GM21515 (cell line): ENCODE measurements around the gene GFAP.

Experiments used
- ATAC-seq: cut with Tn5 transposase; IDR thresholded peaks from one replicate; pipeline ENCODE4 v1.9.1; 2021; ENCODE audit not compliant: unreplicated experiment

Gene GFAP

DNA sequence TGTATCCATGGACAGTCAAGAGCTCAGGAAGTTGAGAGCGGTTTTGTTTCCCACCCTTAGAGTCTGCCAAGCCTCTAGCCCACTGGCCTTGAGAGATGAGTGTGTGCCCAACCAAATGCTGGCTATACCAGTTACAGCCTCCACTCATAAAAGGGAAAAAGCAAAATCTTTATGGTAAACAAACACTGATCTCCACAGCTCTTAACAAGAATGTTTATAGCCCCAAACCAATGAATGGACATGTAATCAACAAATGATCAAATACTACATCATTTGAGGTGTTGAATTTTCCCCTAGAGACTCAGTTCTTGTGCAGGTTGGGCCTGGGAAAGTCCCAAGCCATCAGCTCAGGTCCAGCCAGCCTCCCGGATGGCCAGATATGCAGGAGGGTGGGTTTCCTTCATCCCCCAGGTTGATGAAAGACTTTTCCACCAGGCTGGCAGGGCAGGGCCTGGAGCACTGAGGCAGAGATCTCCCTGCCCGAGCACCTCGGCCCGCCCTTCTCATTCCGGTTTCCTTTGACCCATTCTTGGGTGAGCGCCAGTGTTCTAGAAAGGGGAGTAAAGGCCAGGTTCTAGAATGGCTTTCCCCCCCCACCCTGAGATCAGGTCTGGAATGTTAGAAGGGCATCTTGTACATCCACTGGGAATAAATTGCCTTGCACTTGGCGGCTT is 12.2 kb downstream of the GFAP start:
- no peak for ATAC-seq

DNA sequence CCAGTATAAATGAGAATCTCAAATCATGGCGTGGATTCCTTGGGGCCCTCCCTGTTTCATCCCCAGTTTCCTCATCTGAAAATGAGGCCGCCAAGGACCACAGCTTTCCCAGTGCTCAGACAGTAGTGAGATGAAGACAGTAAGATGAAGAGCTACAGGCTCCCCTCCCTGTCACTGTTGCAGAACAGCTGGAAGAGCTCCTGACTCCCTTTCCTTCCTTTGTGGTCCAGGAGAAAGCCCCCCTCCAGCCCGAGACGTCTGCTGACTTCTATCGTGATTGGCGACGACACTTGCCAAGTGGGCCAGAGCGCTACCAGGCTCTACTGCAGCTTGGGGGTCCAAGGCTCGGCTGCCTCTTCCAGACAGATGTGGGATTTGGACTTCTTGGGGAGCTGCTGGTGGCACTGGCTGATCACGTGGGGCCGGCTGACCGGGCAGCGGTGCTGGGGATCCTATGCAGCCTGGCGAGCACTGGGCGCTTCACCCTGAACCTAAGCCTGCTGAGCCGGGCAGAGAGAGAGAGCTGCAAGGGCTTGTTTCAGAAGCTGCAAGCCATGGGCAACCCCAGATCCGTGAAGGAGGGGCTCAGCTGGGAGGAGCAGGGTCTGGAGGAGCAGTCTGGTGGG is 13.1 kb downstream of the GFAP start:
- no peak for ATAC-seq

DNA sequence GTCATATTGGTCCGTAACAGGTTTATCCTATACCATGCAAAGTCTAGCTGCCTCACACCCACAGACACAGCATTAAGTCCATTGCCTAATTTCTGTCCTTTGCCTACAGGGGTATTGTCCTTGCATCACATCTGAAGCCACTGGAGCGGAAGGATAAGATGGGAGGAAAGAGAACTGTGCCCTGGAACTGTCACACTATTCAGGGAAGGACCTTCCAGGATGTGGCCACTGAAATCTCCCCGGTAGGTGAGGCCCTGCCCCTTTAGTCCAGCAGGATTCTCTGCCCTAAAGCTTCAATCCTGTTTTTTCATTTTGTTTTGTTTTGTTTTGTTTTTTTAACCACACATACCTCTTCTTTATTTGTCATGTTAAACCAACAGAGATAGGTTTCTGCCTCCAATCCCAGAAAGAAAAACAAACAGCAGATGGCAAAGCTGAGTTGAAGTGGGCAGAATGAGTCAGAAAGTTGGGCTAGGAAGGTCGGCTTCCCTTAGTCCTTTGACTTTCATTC is 13.8 kb downstream of the GFAP start:
- no peak for ATAC-seq

DNA sequence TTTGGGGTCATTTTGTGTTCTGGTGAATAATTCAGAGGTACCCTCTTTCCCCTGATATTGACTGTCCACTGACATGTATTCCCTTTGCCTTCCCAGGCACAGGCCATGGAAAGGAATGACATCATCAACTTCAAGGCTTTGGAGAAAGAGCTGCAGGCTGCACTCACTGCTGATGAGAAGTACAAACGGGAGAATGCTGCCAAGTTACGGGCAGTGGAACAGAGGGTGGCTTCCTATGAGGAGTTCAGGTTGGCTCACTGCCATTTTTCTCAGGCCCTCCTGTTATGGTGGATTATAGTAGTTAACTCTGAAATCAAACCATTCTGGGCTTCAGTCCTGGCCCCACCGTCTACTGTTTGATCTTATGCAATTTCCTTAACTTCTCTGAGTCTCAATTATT is 14.4 kb downstream of the GFAP start:
- ATAC-seq = no peak

DNA sequence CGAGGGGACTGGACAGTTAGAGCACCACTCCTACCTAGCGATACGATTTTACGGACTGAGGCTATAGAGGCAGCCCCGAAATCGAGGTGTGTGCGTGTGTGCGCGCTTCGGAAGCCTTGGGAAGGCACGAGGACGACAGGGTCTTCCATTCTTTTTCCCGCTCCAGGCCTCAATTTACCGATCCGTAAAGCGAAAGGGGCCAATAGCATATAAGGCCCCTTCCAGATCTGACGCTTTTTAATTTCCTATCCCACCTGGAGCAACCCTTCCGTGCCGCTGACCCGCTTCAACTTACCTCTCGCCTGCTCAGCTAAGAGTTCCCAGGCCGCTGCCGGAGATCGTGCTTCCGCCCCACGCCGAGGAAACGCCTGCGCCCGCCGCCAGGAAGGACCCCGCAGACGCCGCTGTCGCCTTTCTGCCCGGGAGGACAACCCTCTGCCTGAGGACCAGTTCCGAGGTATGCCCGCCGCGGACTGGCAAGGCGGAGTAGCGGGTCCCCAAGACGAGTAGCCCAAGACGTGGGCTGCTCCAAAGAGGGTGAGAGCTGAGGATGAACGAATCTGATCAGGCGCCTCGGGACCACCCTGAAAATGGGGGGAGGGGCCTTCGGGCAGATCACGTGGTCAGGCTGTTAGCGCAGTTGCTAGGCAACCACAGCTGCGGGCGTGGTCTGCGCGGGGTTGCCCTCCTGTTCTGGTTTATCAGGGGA is 16.1 kb downstream of the GFAP start, which contains the start of gene EFTUD2:
Gene EFTUD2 (minus strand): TSS at position 372 of the 709 bp plus-strand sequence. CDS start 4,924 bp downstream, outside the sequence.
- ATAC-seq = peak; percentile 68

DNA sequence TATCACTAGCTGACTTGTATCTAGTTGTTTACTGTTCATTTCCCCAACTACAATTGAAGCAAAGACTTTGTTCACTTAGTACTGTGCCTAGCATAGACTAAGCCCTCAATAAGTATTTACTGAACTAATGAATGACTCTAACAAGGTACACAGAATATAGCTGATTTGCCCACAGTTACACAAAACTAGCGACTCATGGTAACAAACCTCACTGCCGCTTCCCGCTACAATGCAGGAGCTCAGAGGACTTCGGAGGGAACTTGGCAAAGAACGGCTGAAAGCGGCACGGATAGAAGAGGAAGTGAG is 16.6 kb downstream of the GFAP start:
- no peak for ATAC-seq

DNA sequence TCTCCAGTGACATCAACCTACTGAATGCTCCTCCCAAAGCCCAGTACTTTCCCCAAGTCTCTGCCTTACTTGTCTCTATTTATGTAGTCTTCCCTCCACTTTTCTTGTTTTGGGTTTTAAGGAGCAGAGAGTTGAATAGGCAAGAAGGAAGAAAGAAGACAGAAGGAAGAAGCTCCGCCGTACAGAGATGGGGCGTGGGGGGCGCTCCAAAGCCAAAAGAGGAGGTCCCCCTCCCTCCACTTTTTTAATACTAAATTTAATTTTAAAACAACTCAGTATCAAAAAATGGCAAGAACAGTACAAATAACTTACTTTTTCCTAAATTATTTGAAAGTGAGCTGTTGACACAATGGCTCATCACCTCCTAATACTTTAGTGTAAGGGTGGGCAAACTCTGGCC is 20.7 kb downstream of the GFAP start:
- ATAC-seq = no peak

DNA sequence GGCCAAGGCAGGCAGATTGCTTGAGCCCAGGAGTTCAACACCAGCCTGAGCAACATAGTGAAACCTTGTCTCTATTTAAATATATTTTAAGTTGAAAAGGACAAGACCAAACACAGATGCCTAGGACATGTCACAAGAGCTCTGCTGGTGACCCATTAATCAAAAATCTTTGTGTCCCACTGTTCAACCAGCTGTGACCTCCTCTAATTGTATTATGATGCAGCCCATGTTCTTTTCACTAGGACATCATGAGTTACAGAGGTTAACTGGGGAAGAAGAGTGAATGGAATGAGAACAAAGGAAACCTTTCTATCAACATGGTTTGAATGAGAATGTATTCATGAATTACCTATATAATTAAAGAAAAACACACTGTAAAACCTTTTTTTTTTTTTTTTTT is 23.1 kb downstream of the GFAP start:
- no peak for ATAC-seq

DNA sequence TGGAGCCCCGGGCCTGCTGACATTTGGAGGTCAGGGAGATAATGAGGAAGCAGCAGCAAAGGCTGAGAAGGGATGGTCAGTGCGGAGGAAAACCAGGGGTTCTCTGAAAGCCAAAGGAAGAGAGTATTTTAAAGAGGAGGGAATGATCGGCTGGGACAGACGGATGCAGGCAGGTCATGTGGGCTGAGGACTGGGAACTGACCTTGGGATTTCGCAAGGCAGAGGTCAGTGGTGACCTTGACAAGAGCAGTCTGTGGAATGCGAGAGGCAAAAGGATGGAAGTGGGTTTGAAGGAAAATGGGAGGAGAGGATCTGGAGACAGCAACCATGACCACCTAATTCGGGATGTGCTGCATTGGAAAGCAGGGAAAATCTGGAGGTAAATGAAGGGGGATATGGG is 26.3 kb downstream of the GFAP start:
- ATAC-seq = no peak

DNA sequence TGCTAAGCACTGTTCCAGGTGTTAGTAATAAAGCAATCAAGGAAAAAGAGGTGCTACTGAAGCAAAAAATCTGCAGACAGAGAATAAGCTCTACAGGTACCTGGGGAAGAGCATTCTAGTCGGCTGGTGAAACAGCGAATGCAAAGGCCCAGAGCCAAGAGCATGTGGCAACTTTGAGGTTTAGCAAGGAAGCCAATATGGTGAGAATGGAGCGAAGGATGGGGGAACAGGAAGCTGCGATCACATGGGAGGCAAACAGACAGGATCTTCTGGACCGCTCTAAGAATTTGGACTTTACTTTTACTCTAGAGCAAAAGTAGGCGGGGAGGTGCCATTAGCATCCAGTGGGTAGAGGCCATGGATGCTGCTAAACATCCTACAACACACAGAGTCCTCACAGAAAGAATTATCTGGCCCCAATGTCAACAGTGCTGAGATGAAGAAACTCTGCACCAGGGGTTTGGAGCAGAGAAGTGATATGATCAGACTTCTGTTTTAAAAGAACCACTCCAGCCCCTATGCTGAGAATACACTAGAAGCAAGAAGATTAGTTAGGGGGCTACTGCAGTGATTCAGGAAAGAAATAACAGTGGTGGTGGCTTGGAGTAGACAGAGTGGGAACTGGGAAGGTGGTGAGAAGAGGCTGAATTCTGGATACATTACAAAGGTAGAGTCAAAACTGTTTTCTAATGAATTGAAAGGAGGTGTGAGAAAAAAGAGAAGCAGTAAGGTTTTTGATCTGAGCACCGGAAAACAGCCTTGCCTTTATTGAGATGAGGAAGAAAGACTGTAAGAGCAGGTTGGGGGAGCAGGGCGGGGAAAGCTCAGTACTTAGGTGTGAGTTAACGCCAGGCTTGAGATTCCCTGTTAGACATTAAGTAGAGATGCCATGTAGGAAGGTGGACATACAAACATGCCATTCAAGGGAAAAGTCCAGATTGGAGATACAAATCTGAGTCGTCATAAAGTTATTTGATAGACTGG is 27.0 kb downstream of the GFAP start:
- no peak for ATAC-seq

DNA sequence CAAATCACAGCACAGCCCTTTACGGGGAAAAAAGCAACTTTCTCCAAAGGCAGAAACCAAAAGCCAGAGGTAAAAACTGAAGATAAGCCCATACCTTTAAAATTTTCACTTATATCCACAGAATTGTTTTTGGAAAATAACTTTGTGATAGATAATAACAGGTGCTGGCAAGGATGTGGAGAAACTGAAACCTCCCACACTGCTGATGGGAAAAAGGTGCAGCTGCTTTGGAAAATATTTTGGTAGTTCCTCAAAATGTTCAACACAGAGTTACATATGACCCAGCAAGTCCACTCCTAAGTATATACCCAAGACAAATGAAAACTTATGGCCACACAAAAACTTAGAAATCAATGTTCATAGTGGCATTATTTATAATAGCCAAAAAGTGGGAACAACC is 28.3 kb downstream of the GFAP start:
- ATAC-seq = no peak

DNA sequence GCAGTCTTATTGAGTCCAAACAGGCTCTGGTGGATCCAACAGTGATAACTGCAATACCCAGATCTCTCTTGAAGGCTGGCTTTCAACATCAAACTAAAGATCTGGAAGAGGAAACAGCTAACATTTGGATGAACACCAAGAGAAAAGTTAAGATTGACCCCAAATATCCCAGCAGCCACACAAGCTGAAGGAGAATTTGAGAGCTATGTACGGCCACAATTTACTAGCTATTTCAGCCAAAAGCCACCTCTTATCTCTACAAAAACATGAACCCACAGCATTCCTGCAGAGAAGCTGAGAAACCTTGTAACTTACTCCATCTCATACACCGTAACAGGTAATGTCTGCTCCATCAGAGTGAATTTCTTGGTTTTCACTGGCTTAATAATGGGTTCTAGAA is 30.4 kb downstream of the GFAP start:
- ATAC-seq = no peak

DNA sequence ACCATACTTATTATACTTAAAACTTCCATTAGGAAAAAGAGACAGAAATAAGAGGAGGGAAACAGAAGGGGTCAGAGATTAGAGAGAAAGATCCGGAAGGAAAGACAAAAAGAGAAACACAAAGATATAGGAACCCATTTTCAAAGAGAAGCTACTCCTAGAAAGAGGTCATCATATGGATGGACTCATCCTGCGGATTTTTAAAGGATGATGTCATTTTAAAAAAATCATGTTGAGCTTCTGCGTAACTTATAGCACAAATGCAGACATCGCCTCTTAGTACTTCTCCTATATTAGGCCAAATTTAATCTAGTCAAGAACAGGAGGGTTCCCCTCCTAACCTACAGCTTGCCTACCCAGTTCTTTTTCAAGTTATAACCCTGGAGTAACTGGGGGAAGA is 34.2 kb downstream of the GFAP start:
- ATAC-seq = no peak

DNA sequence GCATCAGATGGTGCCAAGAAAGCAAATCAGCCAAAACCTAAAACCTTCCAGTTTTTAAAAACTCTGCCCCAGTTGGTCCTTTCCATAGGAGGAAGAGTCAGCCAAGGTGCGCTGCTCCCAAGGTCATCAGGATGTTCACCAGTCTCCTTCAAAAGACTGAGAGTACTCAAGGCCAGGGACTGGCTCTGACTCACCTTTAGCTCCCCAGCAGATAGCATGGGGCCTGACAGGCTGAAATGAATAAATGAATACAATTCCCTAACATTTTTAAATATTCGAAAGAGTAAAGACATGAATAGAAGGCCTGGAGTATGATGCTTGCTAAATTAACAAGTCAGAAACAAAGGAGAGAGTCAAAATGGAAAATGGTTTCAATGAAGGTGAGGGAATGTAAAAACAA is 35.2 kb downstream of the GFAP start:
- ATAC-seq = no peak

DNA sequence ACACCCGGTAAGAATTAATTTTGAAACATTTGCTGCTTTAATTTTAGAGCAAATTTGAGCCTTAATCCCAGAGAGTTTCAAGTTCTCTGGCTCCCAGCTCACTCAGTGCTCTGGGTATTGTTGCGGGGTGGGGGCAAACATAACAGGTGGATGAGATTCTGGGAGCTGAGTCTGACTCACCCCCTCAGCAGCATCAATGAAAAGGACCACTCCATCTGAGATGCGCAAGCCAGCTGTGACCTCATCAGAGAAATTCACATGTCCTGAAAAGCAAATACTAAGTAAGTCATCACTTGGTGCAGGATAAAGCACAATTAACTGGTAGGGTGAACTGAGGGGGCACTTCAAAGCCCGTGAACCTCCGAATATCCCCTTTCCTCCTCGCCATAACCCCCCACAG is 35.9 kb downstream of the GFAP start:
- no peak for ATAC-seq

DNA sequence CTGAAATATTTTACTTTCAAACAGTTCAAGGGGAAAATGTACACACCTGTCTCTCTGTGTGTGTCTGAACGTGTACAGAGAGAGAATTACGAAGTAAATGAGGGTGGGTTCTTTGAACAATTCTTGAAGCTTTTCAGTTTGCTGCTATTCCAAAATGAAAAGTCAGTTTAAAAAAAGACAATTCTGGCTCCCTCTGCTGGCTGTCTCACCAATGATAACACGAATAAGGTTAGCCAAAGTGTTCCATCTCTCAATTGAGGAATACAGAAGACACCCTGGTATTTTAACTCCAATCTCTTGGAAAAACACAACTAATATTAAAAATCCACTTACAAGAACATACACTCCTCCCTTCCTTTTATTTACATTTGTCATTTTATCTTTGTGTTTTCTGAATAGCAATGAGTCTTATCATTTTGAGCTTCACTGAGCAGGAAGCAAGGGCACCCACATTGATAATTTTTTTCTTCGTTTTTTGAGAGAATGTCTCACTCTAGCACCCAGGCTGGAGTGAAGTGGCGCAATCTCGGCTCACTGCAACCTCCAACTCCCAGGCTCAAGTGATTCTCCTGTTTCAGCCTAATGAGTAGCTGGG is 36.6 kb downstream of the GFAP start:
- ATAC-seq = no peak

DNA sequence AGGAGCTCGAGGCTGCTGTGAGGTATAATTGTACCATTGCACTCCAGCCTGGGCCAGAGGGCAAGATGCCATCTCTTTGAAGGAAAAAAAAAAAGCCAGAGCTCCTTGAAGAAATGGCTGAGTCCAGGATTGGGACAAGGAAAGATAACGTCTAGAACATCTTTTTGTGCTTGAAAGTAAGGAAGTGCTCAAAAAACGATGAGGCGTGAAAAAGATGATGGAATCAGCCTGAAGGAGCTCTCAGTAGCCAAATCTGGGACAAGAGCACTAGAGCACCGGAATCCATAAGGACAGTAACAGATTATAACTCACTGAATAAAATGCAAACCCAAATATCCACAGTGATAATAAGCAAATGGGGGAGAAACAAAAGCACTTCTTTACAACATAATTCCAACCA is 38.2 kb downstream of the GFAP start:
- ATAC-seq = no peak

DNA sequence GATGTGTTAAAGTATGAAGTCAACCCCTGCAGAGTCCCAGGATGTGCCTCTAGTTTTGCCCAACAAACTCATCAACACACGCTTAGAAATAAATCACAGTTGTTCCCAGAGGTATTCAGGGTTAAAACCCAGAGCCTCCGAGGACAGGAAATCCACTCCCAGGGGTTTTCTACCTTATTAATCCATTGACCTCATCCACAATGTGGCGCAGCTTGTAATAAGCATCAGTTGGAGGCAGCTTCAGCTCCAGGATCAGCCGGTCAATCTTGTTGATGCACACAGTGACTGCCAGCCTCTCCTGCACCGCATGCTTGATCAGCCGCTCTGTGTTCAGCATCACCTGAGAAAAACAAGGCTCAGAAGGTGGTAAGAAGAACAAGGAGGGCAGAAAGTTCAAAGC is 39.5 kb downstream of the GFAP start:
- ATAC-seq = no peak

DNA sequence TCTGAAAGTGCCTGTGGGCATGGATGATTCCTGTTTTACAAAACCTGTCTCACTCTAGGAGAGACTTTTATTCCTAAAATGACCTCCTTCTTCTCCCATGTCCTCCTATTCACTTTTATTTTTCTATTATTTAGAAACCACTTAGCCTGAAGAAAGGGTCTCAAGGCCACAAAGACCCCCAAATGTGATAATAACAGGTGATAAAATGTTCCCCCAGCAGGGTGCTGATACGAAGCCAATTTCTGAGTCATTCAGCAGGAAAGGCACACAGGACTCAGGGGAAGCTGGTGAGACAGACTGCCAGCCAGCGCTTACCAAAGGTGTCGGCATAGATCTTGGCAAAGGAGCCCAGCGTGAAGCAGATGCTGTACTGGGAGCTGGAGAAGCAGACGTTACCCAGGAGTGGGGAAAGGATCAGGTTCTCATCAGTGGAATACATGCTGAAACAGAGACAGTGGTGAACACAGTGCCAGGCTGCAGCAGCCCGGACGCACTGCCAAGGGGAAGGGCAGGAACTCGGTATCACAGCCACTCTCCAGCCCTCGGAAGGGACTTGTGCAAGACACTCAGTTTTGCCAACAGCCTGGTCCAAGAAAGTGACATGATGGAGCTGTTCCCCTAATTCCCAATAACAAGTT is 43.0 kb downstream of the GFAP start:
- ATAC-seq = no peak

DNA sequence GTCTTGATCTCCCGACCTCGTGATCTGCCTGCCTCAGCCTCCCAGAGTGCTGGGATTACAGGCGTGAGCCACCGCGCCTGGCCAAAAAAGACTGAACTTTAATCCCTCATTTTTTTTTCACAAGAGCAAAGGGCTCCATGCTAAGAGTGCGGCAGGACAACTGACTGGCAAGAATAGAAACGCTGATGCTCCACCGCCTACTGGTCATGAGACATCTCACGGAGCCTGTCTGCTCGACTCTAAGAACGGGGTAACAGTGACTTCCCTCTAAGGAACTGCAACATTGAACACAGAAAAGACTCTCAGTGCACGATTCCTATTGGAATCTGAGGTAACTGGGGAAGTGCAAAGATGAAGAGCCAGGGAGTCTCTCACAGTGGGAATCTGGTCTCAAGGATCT is 43.7 kb downstream of the GFAP start:
- no peak for ATAC-seq
